Gastroesophageal sphincter (tissue), 4 donors: ENCODE results near the gene LASP1. TPM values are rescaled to one million over a fixed set of nuclear protein-coding genes. Genes with fewer than 3 reads are reported as not detected.

Experiments
- ATAC-seq: fragments of 150-250 bp; one replicate; pipeline ENCODE4 v1.9.1; 2016; ENCODE audit warnings: mild to moderate bottlenecking, moderate library complexity
- H3K27ac ChIP-seq, 4 donors: fragments of 200-600 bp; sonication (generic) in 3 of 4; 1 replicate in 3 of 4; 2 replicates in 1 of 4; pipeline ENCODE4 v1.5.1; 2016 to 2019
- H3K27me3 ChIP-seq: fragments of 200-600 bp; sonication (generic); one replicate; pipeline ENCODE4 v1.5.1; 2019
- H3K36me3 ChIP-seq, 2 donors: fragments of 200-600 bp; sonication (generic); one replicate each; pipeline ENCODE4 v1.5.1; 2019; ENCODE audit warnings: control low read depth in 1 of 2
- H3K4me1 ChIP-seq, 3 donors: fragments of 200-600 bp; sonication (generic); 1 replicate in 2 of 3; 2 replicates in 1 of 3; pipeline ENCODE4 v1.5.1; 2016 to 2019; ENCODE audit warnings: control low read depth in 2 of 3
- H3K4me3 ChIP-seq, 2 donors: fragments of 200-600 bp; sonication (generic); one replicate each; pipeline ENCODE4 v1.5.1; 2019; ENCODE audit warnings: mild to moderate bottlenecking in 1 of 2, moderate library complexity in 1 of 2
- H3K9me3 ChIP-seq, 3 donors: fragments of 200-600 bp; sonication (generic); one replicate each; pipeline ENCODE4 v1.5.1; 2017 to 2019; ENCODE audit warnings: control low read depth in 2 of 3
- EP300 ChIP-seq: sonication (generic); formaldehyde crosslinking; IDR thresholded peaks from one replicate; pipeline ENCODE4 v1.6.1; 2017; ENCODE audit warnings: antibody characterized with exemption, mild to moderate bottlenecking
- POLR2A ChIP-seq, 2 donors: fragments of 450-650 bp; IDR thresholded peaks; one replicate each; pipeline ENCODE4 v1.6.1; 2017; ENCODE audit warnings: antibody characterized with exemption in 2 of 2, mild to moderate bottlenecking in 2 of 2, moderate library complexity in 1 of 2
- POLR2AphosphoS5 ChIP-seq: sonication (generic); formaldehyde crosslinking; IDR thresholded peaks from one replicate; pipeline ENCODE4 v1.6.1; 2017; ENCODE audit warnings: antibody characterized with exemption
- WGBS, 2 donors: methylation state at CpG; one replicate each; pipeline ENCODE4 v1.1.5; 2018; ENCODE audit warnings: low coverage in 1 of 2; 5-methylcytosine and 5-hydroxymethylcytosine counted together
- small RNA-seq, 4 donors: library from RNA; depleted of rRNA; stranded (forward); fragments of <200 nt; gene quantifications; one replicate each; pipeline ENCODE3, GENCODE V24; 2016
- total RNA-seq, 4 donors: library from RNA; depleted of rRNA; stranded (reverse); fragments of >200 nt; gene quantifications; one replicate each; pipeline ENCODE4 v1.1.0, GENCODE V29; 2016
- TF ChIP-seq, protein P1 (sequence below), 4 experiments: fragments of 200-600 bp in 2 of 4; fragments of 450-650 bp in 2 of 4; sonication (generic) in 1 of 4; IDR thresholded peaks; one replicate each; pipeline ENCODE4 v1.5.1; 2017 to 2019; ENCODE audit warnings: antibody characterized with exemption in 4 of 4, mild to moderate bottlenecking in 2 of 4, moderate library complexity in 2 of 4

LASP1 gene
- total RNA-seq, 4 donors from 2014 or later, result 33.5 to 88.9 (median 73.6) TPM

GRCh38 chr17:38967290-38967738 is 97.5 kb downstream of the LASP1 start, which contains the start of gene FBXO47:
Gene FBXO47, minus strand, starts transcription at chr17:38967403. Its CDS starts 4,378 bp downstream, at chr17:38963025.
- Histone ChIP-seq H3K27ac (peak within 1 kb of the TSS; percentile 9 to 83 (median 76)), H3K9me3 (no peaks in the 10 kb centered on the region), H3K4me1 (peaks cover 0 to 11% (median 0%) of the 10 kb centered on the region in 3 donors), H3K4me3 (peak within 1 kb of the TSS; percentile 9 to 42), H3K36me3 (no peaks in the 10 kb centered on the region), H3K27me3 (no peaks in the 10 kb centered on the region)
- ATAC-seq, result peak; percentile 96
- TF ChIP-seq EP300 (no peak), POLR2AphosphoS5 (peak; percentile 24), POLR2A (IDR thresholded peaks at IDR 0.05) (peak in 1 of 2 donors; percentile 41)
- TF ChIP-seq, protein P1, sequence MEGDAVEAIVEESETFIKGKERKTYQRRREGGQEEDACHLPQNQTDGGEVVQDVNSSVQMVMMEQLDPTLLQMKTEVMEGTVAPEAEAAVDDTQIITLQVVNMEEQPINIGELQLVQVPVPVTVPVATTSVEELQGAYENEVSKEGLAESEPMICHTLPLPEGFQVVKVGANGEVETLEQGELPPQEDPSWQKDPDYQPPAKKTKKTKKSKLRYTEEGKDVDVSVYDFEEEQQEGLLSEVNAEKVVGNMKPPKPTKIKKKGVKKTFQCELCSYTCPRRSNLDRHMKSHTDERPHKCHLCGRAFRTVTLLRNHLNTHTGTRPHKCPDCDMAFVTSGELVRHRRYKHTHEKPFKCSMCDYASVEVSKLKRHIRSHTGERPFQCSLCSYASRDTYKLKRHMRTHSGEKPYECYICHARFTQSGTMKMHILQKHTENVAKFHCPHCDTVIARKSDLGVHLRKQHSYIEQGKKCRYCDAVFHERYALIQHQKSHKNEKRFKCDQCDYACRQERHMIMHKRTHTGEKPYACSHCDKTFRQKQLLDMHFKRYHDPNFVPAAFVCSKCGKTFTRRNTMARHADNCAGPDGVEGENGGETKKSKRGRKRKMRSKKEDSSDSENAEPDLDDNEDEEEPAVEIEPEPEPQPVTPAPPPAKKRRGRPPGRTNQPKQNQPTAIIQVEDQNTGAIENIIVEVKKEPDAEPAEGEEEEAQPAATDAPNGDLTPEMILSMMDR (IDR thresholded peaks at IDR 0.05), result peak in 3 of 4 experiments; percentile 33 to 41 (median 38)
- WGBS, 2 donors, result 26 to 34% methylated on average over 3 to 7 of the region's 21 CpGs

DNA sequence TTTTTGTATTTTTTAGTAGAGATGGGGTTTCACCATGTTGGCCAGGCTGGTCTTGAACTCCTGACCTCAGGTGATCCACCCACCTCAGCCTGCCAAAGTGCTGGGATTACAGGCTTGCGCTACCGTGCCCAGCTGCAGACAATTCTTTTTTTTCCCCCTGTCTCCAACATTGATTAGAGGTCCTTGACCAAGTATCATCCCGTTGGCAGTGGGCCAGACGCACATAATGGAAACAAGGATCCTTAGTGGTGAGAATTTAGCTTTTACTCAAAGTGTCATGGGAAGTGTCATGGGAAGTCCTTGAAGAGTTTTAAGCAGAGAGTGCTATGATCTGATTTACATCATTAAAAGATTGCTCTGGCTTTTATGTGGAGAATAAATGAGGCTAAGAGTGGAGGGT is 99.4 kb downstream of the LASP1 start:
- H3K36me3 ChIP-seq, result no peaks in the 10 kb centered on the region
- no peaks in the 10 kb centered on the region for H3K27me3 ChIP-seq
- no peaks in the 10 kb centered on the region for H3K9me3 ChIP-seq
- TF ChIP-seq POLR2AphosphoS5 (no peak), EP300 (no peak), POLR2A (IDR thresholded peaks at IDR 0.05) (no peak)
- TF ChIP-seq, protein P1 (IDR thresholded peaks at IDR 0.05), result no peak
- WGBS, 2 donors, result 39% methylated on average over 4 of the region's 4 CpGs; no CpG with 5 or more reads in 1 of the 2 donors
- peaks cover 0 to 11% (median 0%) of the 10 kb centered on the region in 3 donors for H3K4me1 ChIP-seq
- no peak overlapping the region for H3K4me3 ChIP-seq
- ATAC-seq, result no peak
- no peak overlapping the region for H3K27ac ChIP-seq

- H3K9me3 ChIP-seq, result no peaks in the 10 kb centered on the region
- TF ChIP-seq EP300 (no peak), POLR2AphosphoS5 (no peak), POLR2A (IDR thresholded peaks at IDR 0.05) (no peak)
- TF ChIP-seq, protein P1 (IDR thresholded peaks at IDR 0.05), result no peak
Measured at GRCh38 chr17:38970128-38970527, 100.3 kb downstream of the LASP1 start.

DNA sequence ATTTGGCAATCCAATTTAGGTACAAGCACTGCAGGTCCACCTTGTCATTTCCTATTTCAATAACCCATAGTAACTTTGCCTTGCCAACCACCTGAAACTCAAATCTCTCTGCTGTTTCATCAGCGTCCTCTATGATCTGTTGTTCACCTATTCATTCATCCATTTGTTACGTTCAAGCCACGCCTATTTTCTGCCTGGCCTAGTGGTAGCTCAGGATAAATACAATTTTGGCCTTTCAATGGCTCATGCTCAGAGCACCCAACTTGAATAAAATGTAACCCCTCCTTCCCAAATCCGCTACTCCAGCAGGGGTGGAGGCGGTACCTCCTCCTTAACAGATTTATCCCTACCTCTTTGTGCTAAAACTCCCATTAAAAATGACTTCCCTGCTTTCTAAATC is 100.9 kb downstream of the LASP1 start:
- Histone ChIP-seq H3K27me3 (no peaks in the 10 kb centered on the region), H3K9me3 (no peaks in the 10 kb centered on the region), H3K27ac (no peak overlapping the region), H3K36me3 (no peaks in the 10 kb centered on the region), H3K4me1 (peaks cover 0 to 11% (median 0%) of the 10 kb centered on the region in 3 donors), H3K4me3 (no peak overlapping the region)
- WGBS, 2 donors, result 77 to 80% methylated on average over 4 to 5 of the region's 5 CpGs
- TF ChIP-seq POLR2AphosphoS5, result no peak
- ATAC-seq, result no peak

More at GRCh38 chr17:38970128-38970527, 100.3 kb downstream of the LASP1 start:
- H3K27me3 ChIP-seq, result no peaks in the 10 kb centered on the region
- peaks cover 0 to 11% (median 0%) of the 10 kb centered on the region in 3 donors for H3K4me1 ChIP-seq
- no peaks in the 10 kb centered on the region for H3K36me3 ChIP-seq
- 74 to 86% methylated on average over 1 to 3 of the region's 4 CpGs for WGBS, 2 donors
- no peak for ATAC-seq
- H3K27ac ChIP-seq, result no peak overlapping the region
- H3K4me3 ChIP-seq, result no peak overlapping the region

Small RNA genes lying within 50 kb of the gene (small RNA-seq; reads per million reads assigned to genes)
- 0 to 0.64 (median 0) reads per million in 4 donors for gene MIR4727
- gene MIR6779, result 0 reads per million in 4 donors
- 0 reads per million in 4 donors for gene SNORA21
- 0 reads per million in 4 donors for gene SNORA21B

Other genes with a start within 250 kb of the LASP1 start
- gene EPOP, start 195.1 kb upstream of the LASP1 start, total RNA-seq, result 1 to 10 TPM in 3 of 4 donors, under 1 TPM in 1; 0.31 to 3.5 (median 1.5) TPM
- 100 to 1,000 TPM in 1 of 4 donors, 10 to 100 TPM in 3; 55.6 to 101 (median 77.9) TPM for gene MLLT6, start 164.8 kb upstream of the LASP1 start, total RNA-seq
- gene CISD3, start 139.7 kb upstream of the LASP1 start, total RNA-seq, result 10 to 100 TPM in 2 of 4 donors, 1 to 10 TPM in 2; 8.5 to 14.9 (median 11.1) TPM
- gene PCGF2, start 121.7 kb upstream of the LASP1 start, total RNA-seq, result 10 to 100 TPM in 1 of 4 donors, 1 to 10 TPM in 3; 6.4 to 13.0 (median 9.7) TPM
- gene PSMB3, start 117.3 kb upstream of the LASP1 start, total RNA-seq, result 100 to 1,000 TPM; 107 to 123 (median 117) TPM
- 10 to 100 TPM; 43.9 to 80.3 (median 62.1) TPM for gene PIP4K2B, start 70.5 kb upstream of the LASP1 start, total RNA-seq
- 10 to 100 TPM; 13.6 to 35.0 (median 23.3) TPM for gene CWC25, start 44.7 kb upstream of the LASP1 start, total RNA-seq
- 1,000 to 10,000 TPM in 3 of 4 donors, 100 to 1,000 TPM in 1; 755 to 2,040 (median 1,511) TPM for gene RPL23, start 16.3 kb upstream of the LASP1 start, total RNA-seq
- under 1 TPM in 1 of 4 donors, not detected in 3; 0.25 TPM for gene FBXO47, start 97.3 kb downstream of the LASP1 start, total RNA-seq